IPS-NIHi11 (cell line): ENCODE results near the gene NPIPB13.
"Not testable (repeated sequence)": the region's sequence is repeated elsewhere in the genome, so short reads cannot be mapped to it uniquely, and the experiment has no call there.

Experiments used
- DNase-seq: peaks from one replicate; pipeline ENCODE4 v3.0.0; 2012; ENCODE audit warnings: mixed read lengths, low spot score

NPIPB13 gene

GRCh38 chr16:30248379-30248778 lies at the start of gene NPIPB13:
TSS of gene NPIPB13 (minus strand) at chr16:30248479. CDS start at chr16:30245573, 2,906 bp downstream.
- DNase-seq, result not testable (repeated sequence)

- DNase-seq, result not testable (repeated sequence)
Observed at GRCh38 chr16:30282357-30282756, 34.1 kb upstream of the NPIPB13 start.

GRCh38 chr16:30278523-30278922 lies 30.2 kb upstream of the NPIPB13 start:
- not testable (repeated sequence) for DNase-seq

- DNase-seq, result not testable (repeated sequence)
Observed at GRCh38 chr16:30217082-30217481, 31.2 kb downstream of the NPIPB13 start.

GRCh38 chr16:30211414-30211813 lies 36.9 kb downstream of the NPIPB13 start:
- DNase-seq, result not testable (repeated sequence)

GRCh38 chr16:30209032-30209431 lies 39.2 kb downstream of the NPIPB13 start:
- not testable (repeated sequence) for DNase-seq

- not testable (repeated sequence) for DNase-seq
Observed at GRCh38 chr16:30207063-30207704, 41.1 kb downstream of the NPIPB13 start.

- DNase-seq, result not testable (repeated sequence)
Observed at GRCh38 chr16:30206252-30206651, 42.0 kb downstream of the NPIPB13 start.

GRCh38 chr16:30205541-30206236 lies 42.6 kb downstream of the NPIPB13 start:
- not testable (repeated sequence) for DNase-seq

GRCh38 chr16:30199608-30200343 lies 48.5 kb downstream of the NPIPB13 start:
- not testable (repeated sequence) for DNase-seq

GRCh38 chr16:30199049-30199448 lies 49.2 kb downstream of the NPIPB13 start, which contains the start of gene SULT1A3:
TSS of gene SULT1A3 (plus strand) at chr16:30199255. CDS start at chr16:30200729, 1,474 bp downstream.
- not testable (repeated sequence) for DNase-seq
